PFSK-1 (cell line): Measurements from ENCODE around the gene ZDHHC20.

Source experiments
- FOXP2 ChIP-seq: optimal IDR thresholded peaks from 2 replicates; pipeline ENCODE3; 2011; ENCODE audit warnings: borderline replicate concordance, control low read depth, inconsistent platforms; ENCODE audit not compliant: insufficient read depth; ENCODE audit errors: extremely low read length, extremely low read depth
- POLR2AphosphoS5 ChIP-seq: IDR thresholded peaks from 2 replicates; pipeline ENCODE4 v1.6.1; 2012; ENCODE audit warnings: low read depth, mild to moderate bottlenecking, control low read depth, low read length, moderate library complexity
- SIN3A ChIP-seq: IDR thresholded peaks from 2 replicates; pipeline ENCODE4 v1.6.1; 2012; ENCODE audit warnings: mild to moderate bottlenecking, low read length, moderate library complexity, borderline replicate concordance; ENCODE audit not compliant: insufficient read depth
- TAF1 ChIP-seq: IDR thresholded peaks from 2 replicates; pipeline ENCODE4 v1.6.1; 2012; ENCODE audit warnings: low read length, control low read depth, borderline replicate concordance; ENCODE audit not compliant: insufficient read depth
- TF ChIP-seq, protein P1 (sequence below), 2 experiments: IDR thresholded peaks; 2 replicates each; pipeline versions ENCODE4 v1.6.1 to v1.8.0; 2011 to 2012; ENCODE audit warnings: low read depth in 2 of 2, low read length in 2 of 2, control low read depth in 1 of 2, inconsistent platforms in 1 of 2, mild to moderate bottlenecking in 1 of 2, moderate library complexity in 1 of 2; ENCODE audit not compliant: insufficient read depth in 1 of 2

Gene ZDHHC20

DNA sequence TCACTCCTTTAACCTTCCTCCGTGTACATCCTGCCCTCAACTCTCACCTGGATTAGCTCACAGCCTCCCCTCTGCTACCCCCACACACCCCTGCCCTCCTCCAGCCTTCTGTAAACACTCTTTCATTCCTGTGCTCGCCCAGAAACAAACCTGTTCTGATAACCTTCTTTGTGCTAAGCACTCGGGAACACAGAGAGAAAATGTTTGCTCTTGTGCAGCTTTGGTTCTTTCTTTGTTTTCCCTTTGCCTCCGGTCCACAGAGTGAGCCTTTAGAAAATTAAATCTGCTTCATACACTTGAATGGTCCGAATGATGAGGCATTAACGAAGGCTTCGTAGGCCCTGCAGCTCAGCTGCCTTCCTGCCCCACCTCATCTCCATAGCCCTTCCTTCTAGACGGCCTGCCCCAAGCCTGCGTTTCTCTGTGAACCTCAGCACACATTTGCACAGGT lies 6.6 kb upstream of the ZDHHC20 start:
- TF ChIP-seq POLR2AphosphoS5 (no peak), SIN3A (no peak), TAF1 (no peak), FOXP2 (no peak)
- TF ChIP-seq, protein P1, sequence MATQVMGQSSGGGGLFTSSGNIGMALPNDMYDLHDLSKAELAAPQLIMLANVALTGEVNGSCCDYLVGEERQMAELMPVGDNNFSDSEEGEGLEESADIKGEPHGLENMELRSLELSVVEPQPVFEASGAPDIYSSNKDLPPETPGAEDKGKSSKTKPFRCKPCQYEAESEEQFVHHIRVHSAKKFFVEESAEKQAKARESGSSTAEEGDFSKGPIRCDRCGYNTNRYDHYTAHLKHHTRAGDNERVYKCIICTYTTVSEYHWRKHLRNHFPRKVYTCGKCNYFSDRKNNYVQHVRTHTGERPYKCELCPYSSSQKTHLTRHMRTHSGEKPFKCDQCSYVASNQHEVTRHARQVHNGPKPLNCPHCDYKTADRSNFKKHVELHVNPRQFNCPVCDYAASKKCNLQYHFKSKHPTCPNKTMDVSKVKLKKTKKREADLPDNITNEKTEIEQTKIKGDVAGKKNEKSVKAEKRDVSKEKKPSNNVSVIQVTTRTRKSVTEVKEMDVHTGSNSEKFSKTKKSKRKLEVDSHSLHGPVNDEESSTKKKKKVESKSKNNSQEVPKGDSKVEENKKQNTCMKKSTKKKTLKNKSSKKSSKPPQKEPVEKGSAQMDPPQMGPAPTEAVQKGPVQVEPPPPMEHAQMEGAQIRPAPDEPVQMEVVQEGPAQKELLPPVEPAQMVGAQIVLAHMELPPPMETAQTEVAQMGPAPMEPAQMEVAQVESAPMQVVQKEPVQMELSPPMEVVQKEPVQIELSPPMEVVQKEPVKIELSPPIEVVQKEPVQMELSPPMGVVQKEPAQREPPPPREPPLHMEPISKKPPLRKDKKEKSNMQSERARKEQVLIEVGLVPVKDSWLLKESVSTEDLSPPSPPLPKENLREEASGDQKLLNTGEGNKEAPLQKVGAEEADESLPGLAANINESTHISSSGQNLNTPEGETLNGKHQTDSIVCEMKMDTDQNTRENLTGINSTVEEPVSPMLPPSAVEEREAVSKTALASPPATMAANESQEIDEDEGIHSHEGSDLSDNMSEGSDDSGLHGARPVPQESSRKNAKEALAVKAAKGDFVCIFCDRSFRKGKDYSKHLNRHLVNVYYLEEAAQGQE (IDR thresholded peaks at IDR 0.05; ENCODE audit: insufficient read depth in 1 of 2, low read depth in 2 of 2, low read length in 2 of 2), result no peak

DNA sequence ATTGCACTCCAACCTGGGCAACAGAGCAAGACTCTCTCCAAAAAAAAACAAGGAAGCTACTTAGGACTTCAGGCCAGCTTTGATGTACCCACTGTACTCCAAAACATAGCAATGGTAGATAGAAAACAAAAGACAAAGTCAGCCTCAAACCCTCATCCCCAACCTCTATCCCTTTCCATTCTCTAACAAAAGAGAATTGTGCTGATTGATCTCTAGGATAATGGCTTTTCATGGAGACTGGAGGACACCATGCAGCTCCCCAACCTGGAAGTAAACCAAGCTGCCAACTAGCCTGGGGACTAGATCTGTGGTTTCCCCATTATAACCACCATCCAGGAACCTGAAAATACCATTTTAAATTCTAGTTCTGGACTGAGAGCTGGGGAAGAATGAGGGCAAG lies 4.3 kb upstream of the ZDHHC20 start:
- TF ChIP-seq FOXP2 (no peak), POLR2AphosphoS5 (no peak), TAF1 (no peak), SIN3A (no peak)
- TF ChIP-seq, protein P1 (IDR thresholded peaks at IDR 0.05; ENCODE audit: insufficient read depth in 1 of 2, low read depth in 2 of 2, low read length in 2 of 2), result no peak

DNA sequence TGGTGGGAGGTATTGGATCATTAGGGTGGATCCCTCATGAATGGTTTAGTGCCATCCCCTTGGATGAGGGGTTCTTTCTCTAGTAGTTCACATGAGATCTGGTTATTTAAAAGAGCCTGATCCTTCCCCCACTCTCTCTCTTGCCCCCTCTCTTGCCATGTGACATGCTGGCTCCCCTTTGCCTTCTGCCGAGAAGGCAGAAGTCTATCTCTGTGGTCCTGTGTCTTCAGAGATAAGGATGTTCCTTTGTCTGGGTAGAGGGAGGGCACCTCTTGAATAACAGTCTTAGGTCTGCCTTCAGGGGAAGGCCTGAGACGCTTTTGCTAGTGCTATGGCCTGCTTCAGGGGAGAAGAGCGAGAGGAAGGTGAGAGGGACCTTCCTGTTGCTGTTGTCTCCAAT lies 2.0 kb upstream of the ZDHHC20 start:
- TF ChIP-seq TAF1 (no peak), SIN3A (no peak), POLR2AphosphoS5 (no peak), FOXP2 (no peak)
- TF ChIP-seq, protein P1 (IDR thresholded peaks at IDR 0.05; ENCODE audit: insufficient read depth in 1 of 2, low read depth in 2 of 2, low read length in 2 of 2), result no peak

DNA sequence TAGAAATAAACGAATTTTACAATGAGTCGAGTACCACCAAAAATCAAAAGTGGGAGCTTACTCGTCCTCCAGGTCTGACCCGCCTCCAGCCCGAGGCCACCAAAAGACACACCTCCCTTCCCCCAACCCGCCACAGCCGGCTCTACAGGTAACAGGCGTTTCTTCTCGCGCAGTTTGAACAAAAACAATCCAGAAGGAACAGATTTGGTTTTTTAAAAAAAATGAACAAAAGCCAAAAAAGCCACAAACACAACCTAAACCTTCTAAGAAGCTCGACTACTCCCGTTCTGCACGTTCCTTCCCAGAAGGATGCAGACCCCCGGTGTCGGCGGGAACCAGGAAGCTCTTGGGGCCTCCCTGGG lies 671 bp downstream of the ZDHHC20 start:
- TF ChIP-seq FOXP2 (no peak), TAF1 (no peak), SIN3A (no peak), POLR2AphosphoS5 (no peak)
- TF ChIP-seq, protein P1 (IDR thresholded peaks at IDR 0.05; ENCODE audit: insufficient read depth in 1 of 2, low read depth in 2 of 2, low read length in 2 of 2), result no peak

DNA sequence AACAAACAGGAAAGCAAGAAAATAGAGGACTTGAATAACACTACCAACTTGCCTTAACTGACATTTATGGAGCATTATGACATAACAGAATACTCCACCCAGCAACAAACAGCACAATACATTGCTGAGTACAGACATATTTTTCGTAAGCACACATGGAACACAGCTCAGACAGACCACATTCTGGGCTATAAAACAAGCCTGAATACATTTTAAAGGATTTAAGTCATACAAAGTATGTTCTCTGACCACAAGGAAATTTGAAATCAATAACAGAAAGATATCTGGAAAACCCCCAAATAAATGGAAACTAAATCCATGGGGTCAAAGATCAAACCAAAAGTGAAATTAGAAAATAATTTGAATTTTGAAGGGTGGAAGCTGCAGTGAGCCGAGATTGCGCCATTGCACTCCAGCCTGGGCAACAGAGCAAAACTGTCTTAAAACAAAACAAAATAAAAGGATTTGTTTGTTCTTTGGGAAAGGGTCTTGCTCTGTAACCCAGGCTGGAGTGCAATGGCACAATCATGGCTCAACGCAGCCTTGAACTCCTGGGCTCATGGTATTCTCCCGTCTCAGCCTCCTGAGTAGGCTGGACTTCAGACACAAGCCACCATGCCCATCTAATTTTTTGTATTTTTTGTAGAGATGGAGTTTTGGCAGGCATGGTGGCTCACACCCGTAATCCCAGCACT lies 5.6 kb downstream of the ZDHHC20 start:
- TF ChIP-seq FOXP2 (no peak), POLR2AphosphoS5 (no peak), SIN3A (no peak)
- TF ChIP-seq, protein P1 (IDR thresholded peaks at IDR 0.05; ENCODE audit: insufficient read depth in 1 of 2, low read depth in 2 of 2, low read length in 2 of 2), result no peak
